Measurements from ENCODE around the gene ANXA3. TPM values are rescaled to one million over a fixed set of nuclear protein-coding genes. Genes with fewer than 3 reads are reported as not detected.

Gene ANXA3
- 16.8 TPM for total RNA-seq

GRCh38 chr4:78551420-78552351 lies at the start of gene ANXA3:
Gene ANXA3, plus strand, starts transcription at chr4:78551770. Its CDS starts 2,704 bp downstream, at chr4:78554474.

Other genes starting within 250 kb of the ANXA3 start
- gene BMP2K, start 224.6 kb downstream of the ANXA3 start, total RNA-seq = 90.1 TPM